ENCODE results near the gene GLRX3. TPM values are rescaled to one million over a fixed set of nuclear protein-coding genes. Genes with fewer than 3 reads are reported as not detected.

The GLRX3 gene
- total and polyA plus RNA-seq, 5 experiments from 2014 or later: 47.6 to 97.8 (median 71.5) TPM

- Mint-ChIP-seq H3K27me3 (peaks cover 4 to 16% (median 10%) of the 10 kb centered on the region in 5 donors), H3K9me3 (no peaks in the 10 kb centered on the region), H3K4me1 (peaks cover 8 to 13% (median 9%) of the 10 kb centered on the region in 4 donors), H3K4me3 (peak overlapping the region in 4 of 10 donors; percentile 60 to 70 (median 62)), H3K36me3 (peaks cover 0 to 4% (median 0%) of the 10 kb centered on the region in 3 donors), H3K27ac (no peak overlapping the region)
- POLR2A ChIA-PET: no interaction called here
- no peak for DNase-seq
- no peak for ATAC-seq
These were observed 56.2 kb downstream of the GLRX3 start for GRCh38 chr10:130192276-130192848.

- Mint-ChIP-seq H3K36me3 (peaks cover 0 to 4% (median 0%) of the 10 kb centered on the region in 3 donors), H3K4me1 (peaks cover 8 to 13% (median 9%) of the 10 kb centered on the region in 4 donors), H3K27ac (no peak overlapping the region), H3K9me3 (no peaks in the 10 kb centered on the region), H3K27me3 (peaks cover 4 to 16% (median 10%) of the 10 kb centered on the region in 5 donors), H3K4me3 (no peak overlapping the region)
- no peak for DNase-seq
- ATAC-seq: no peak
- POLR2A ChIA-PET: no interaction called here
These were observed 56.8 kb downstream of the GLRX3 start for GRCh38 chr10:130193033-130193432.

GRCh38 chr10:130193493-130194193, 57.5 kb downstream of the GLRX3 start:
- POLR2A ChIA-PET: no interaction called here
- Mint-ChIP-seq H3K4me1 (peaks cover 8 to 13% (median 8%) of the 10 kb centered on the region in 4 donors), H3K27ac (peak overlapping the region in 1 of 10 donors; percentile 72), H3K9me3 (no peaks in the 10 kb centered on the region), H3K36me3 (peaks cover 0 to 4% (median 0%) of the 10 kb centered on the region in 3 donors), H3K27me3 (peaks cover 4 to 16% (median 10%) of the 10 kb centered on the region in 5 donors), H3K4me3 (peak overlapping the region in 2 of 10 donors; percentile 4)
- ATAC-seq: no peak
- DNase-seq: no peak

GRCh38 chr10:130194194-130194990, 58.2 kb downstream of the GLRX3 start:
- Mint-ChIP-seq H3K27me3 (peaks cover 4 to 16% (median 10%) of the 10 kb centered on the region in 5 donors), H3K9me3 (no peaks in the 10 kb centered on the region), H3K36me3 (peaks cover 0 to 4% (median 0%) of the 10 kb centered on the region in 3 donors), H3K4me3 (no peak overlapping the region), H3K4me1 (peaks cover 8 to 13% (median 8%) of the 10 kb centered on the region in 4 donors), H3K27ac (peak overlapping the region in 1 of 10 donors; percentile 72)
- no peak for ATAC-seq
- POLR2A ChIA-PET: no interaction called here
- DNase-seq: no peak

- peaks cover 0 to 4% (median 0%) of the 10 kb centered on the region in 3 donors for H3K36me3 Mint-ChIP-seq
- POLR2A ChIA-PET: no interaction called here
These were observed 58.9 kb downstream of the GLRX3 start for GRCh38 chr10:130194991-130195645.

GRCh38 chr10:130195746-130196294, 59.6 kb downstream of the GLRX3 start:
- no peaks in the 10 kb centered on the region for H3K9me3 Mint-ChIP-seq
- H3K4me3 Mint-ChIP-seq: no peak overlapping the region
- DNase-seq (no peak), ATAC-seq (no peak)
- peaks cover 4 to 16% (median 10%) of the 10 kb centered on the region in 5 donors for H3K27me3 Mint-ChIP-seq
- POLR2A ChIA-PET: no interaction called here
- H3K4me1 Mint-ChIP-seq: peaks cover 6 to 13% (median 7%) of the 10 kb centered on the region in 4 donors
- H3K27ac Mint-ChIP-seq: no peak overlapping the region
- peaks cover 0 to 4% (median 0%) of the 10 kb centered on the region in 3 donors for H3K36me3 Mint-ChIP-seq

More at GRCh38 chr10:130194991-130195645, 58.9 kb downstream of the GLRX3 start:
- peaks cover 6 to 9% (median 7%) of the 10 kb centered on the region in 4 donors for H3K4me1 Mint-ChIP-seq
- H3K27me3 Mint-ChIP-seq: peaks cover 4 to 16% (median 10%) of the 10 kb centered on the region in 5 donors
- no peak overlapping the region for H3K4me3 Mint-ChIP-seq
- DNase-seq: no peak
- H3K27ac Mint-ChIP-seq: no peak overlapping the region
- no peaks in the 10 kb centered on the region for H3K9me3 Mint-ChIP-seq
- no peak for ATAC-seq

GRCh38 chr10:130196511-130197487, 60.6 kb downstream of the GLRX3 start:
- ATAC-seq (no peak), DNase-seq (no peak)
- POLR2A ChIA-PET: no interaction called here
- Mint-ChIP-seq H3K27me3 (peaks cover 1 to 8% (median 3%) of the 10 kb centered on the region in 5 donors), H3K27ac (no peak overlapping the region), H3K4me3 (no peak overlapping the region), H3K9me3 (no peaks in the 10 kb centered on the region), H3K4me1 (peaks cover 0 to 7% (median 3%) of the 10 kb centered on the region in 4 donors), H3K36me3 (peaks cover 0 to 4% (median 0%) of the 10 kb centered on the region in 3 donors)

- H3K36me3 Mint-ChIP-seq: peaks cover 0 to 4% (median 0%) of the 10 kb centered on the region in 3 donors
- no peaks in the 10 kb centered on the region for H3K9me3 Mint-ChIP-seq
- POLR2A ChIA-PET: interaction anchor here (0.7 kb wide), 1 partner anchor 214 kb away, joined by 3 read pairs; no protein-coding TSS in a partner anchor
- peaks cover 0 to 3% (median 0%) of the 10 kb centered on the region in 5 donors for H3K27me3 Mint-ChIP-seq
- no peak for ATAC-seq
- H3K4me3 Mint-ChIP-seq: no peak overlapping the region
- no peak overlapping the region for H3K27ac Mint-ChIP-seq
- H3K4me1 Mint-ChIP-seq: peaks cover 0 to 5% (median 3%) of the 10 kb centered on the region in 4 donors
- DNase-seq: no peak
These were observed 62.5 kb downstream of the GLRX3 start for GRCh38 chr10:130198651-130199050.

GRCh38 chr10:130200179-130201042, 64.2 kb downstream of the GLRX3 start:
- Mint-ChIP-seq H3K4me1 (peaks cover 0 to 5% (median 2%) of the 10 kb centered on the region in 4 donors), H3K27ac (peak overlapping the region in 1 of 10 donors; percentile 19), H3K9me3 (no peaks in the 10 kb centered on the region), H3K36me3 (peaks cover 0 to 4% (median 0%) of the 10 kb centered on the region in 3 donors), H3K4me3 (no peak overlapping the region), H3K27me3 (peaks cover 0 to 3% (median 0%) of the 10 kb centered on the region in 5 donors)
- POLR2A ChIA-PET: no interaction called here
- ATAC-seq: no peak
- DNase-seq: no peak

GRCh38 chr10:130201043-130201380, 64.8 kb downstream of the GLRX3 start:
- H3K4me1 Mint-ChIP-seq: peaks cover 0 to 5% (median 2%) of the 10 kb centered on the region in 4 donors
- no peak overlapping the region for H3K4me3 Mint-ChIP-seq
- ATAC-seq: no peak
- H3K36me3 Mint-ChIP-seq: peaks cover 0 to 3% (median 0%) of the 10 kb centered on the region in 3 donors
- peaks cover 0 to 2% (median 0%) of the 10 kb centered on the region in 5 donors for H3K27me3 Mint-ChIP-seq
- no peak for DNase-seq
- H3K27ac Mint-ChIP-seq: no peak overlapping the region
- H3K9me3 Mint-ChIP-seq: no peaks in the 10 kb centered on the region
- POLR2A ChIA-PET: no interaction called here

Measured in naive thymus-derived CD8-positive, alpha-beta T cell (primary cell).